ENCODE measurements around the gene AFF3.

The AFF3 gene

GRCh38 chr2:100072503-100072902 lies 69.9 kb downstream of the AFF3 start:
- DNase-seq (ENCODE audit: low read depth in 3 of 3): no peak

- no peak for DNase-seq (ENCODE audit: low read depth in 3 of 3)
These were observed 70.9 kb downstream of the AFF3 start for GRCh38 chr2:100071335-100072043.

- no peak for DNase-seq (ENCODE audit: low read depth in 3 of 3)
These were observed 72.3 kb downstream of the AFF3 start for GRCh38 chr2:100070078-100070477.

- DNase-seq (ENCODE audit: low read depth in 3 of 3): no peak
These were observed 74.0 kb downstream of the AFF3 start for GRCh38 chr2:100068395-100068794.

GRCh38 chr2:100067784-100068183 lies 74.6 kb downstream of the AFF3 start:
- DNase-seq (ENCODE audit: low read depth in 3 of 3): no peak

GRCh38 chr2:100066856-100067255 lies 75.5 kb downstream of the AFF3 start:
- no peak for DNase-seq (ENCODE audit: low read depth in 3 of 3)

- DNase-seq (ENCODE audit: low read depth in 3 of 3): no peak
These were observed 76.1 kb downstream of the AFF3 start for GRCh38 chr2:100066246-100066645.

GRCh38 chr2:100064592-100065428 lies 77.6 kb downstream of the AFF3 start:
- no peak for DNase-seq (ENCODE audit: low read depth in 3 of 3)

GRCh38 chr2:100064165-100064564 lies 78.2 kb downstream of the AFF3 start:
- no peak for DNase-seq (ENCODE audit: low read depth in 3 of 3)

- DNase-seq (ENCODE audit: low read depth in 3 of 3): no peak
These were observed 78.9 kb downstream of the AFF3 start for GRCh38 chr2:100063459-100063953.

GRCh38 chr2:100062336-100062735 lies 80.1 kb downstream of the AFF3 start:
- DNase-seq (ENCODE audit: low read depth in 3 of 3): no peak

- DNase-seq (ENCODE audit: low read depth in 3 of 3): no peak
These were observed 81.5 kb downstream of the AFF3 start for GRCh38 chr2:100060875-100061274.

- no peak for DNase-seq (ENCODE audit: low read depth in 3 of 3)
These were observed 82.8 kb downstream of the AFF3 start for GRCh38 chr2:100059638-100060037.

GRCh38 chr2:100057901-100058261 lies 84.5 kb downstream of the AFF3 start:
- DNase-seq (ENCODE audit: low read depth in 3 of 3): no peak

GRCh38 chr2:100054426-100054825 lies 88.0 kb downstream of the AFF3 start:
- no peak for DNase-seq (ENCODE audit: low read depth in 3 of 3)

- no peak for DNase-seq (ENCODE audit: low read depth in 3 of 3)
These were observed 89.1 kb downstream of the AFF3 start for GRCh38 chr2:100053087-100053885.

GRCh38 chr2:100052650-100053049 lies 89.7 kb downstream of the AFF3 start:
- no peak for DNase-seq (ENCODE audit: low read depth in 3 of 3)

GRCh38 chr2:100051253-100051652 lies 91.1 kb downstream of the AFF3 start:
- no peak for DNase-seq (ENCODE audit: low read depth in 3 of 3)

GRCh38 chr2:100050685-100051084 lies 91.7 kb downstream of the AFF3 start:
- no peak for DNase-seq (ENCODE audit: low read depth in 3 of 3)

GRCh38 chr2:100046961-100047947 lies 95.1 kb downstream of the AFF3 start:
- no peak for DNase-seq (ENCODE audit: low read depth in 3 of 3)

GRCh38 chr2:100045000-100045399 lies 97.4 kb downstream of the AFF3 start:
- no peak for DNase-seq (ENCODE audit: low read depth in 3 of 3)
